ENCODE data around the gene ABCA13. TPM values are rescaled to one million over a fixed set of nuclear protein-coding genes. Genes with fewer than 3 reads are reported as not detected.
"Not testable (repeated sequence)": the region's sequence is repeated elsewhere in the genome, so short reads cannot be mapped to it uniquely, and the experiment has no call there.

ABCA13 gene
- total and polyA plus RNA-seq, 2 experiments from 2014 or later = 0.11 TPM; not detected in 1

DNA sequence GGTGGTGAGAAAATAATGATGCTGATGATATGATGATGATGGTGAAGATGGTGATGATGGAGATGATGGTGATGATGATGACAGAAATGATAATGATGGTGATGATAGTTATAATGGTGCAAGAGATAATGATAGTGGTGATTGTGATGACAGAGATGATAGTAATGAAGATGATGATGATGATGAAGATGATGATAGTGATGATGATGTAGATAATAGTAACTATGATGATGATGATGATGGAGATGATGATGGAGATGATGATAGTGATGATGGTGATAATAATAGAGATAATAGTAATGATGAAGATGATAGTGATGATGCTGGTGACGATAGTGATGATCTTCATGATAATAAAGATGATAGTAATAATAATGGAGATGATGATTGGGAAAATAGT is 22.2 kb downstream of the ABCA13 start:
- in situ Hi-C loops (cut with MboI) = no loop called here
- no peaks in the 10 kb centered on the region for H3K4me1 ChIP-seq (ENCODE audit: insufficient read depth)
- DNase-seq = no peak
- no peak overlapping the region for H2AFZ ChIP-seq
- no peaks in the 10 kb centered on the region for H3K9me3 ChIP-seq (ENCODE audit: low read depth)
- no peak overlapping the region for H3K27ac ChIP-seq
- no peaks in the 10 kb centered on the region for H3K9me2 ChIP-seq (ENCODE audit: insufficient read depth)
- no peaks in the 10 kb centered on the region for H3K79me2 ChIP-seq (ENCODE audit: insufficient read depth)
- peaks cover 10% of the 10 kb centered on the region for H3K27me3 ChIP-seq (replicated peaks; ENCODE audit: insufficient read depth)
- H4K20me1 ChIP-seq (ENCODE audit: insufficient read depth) = no peaks in the 10 kb centered on the region
- H3K9ac ChIP-seq = no peak overlapping the region
- no peak overlapping the region for H3K4me2 ChIP-seq (ENCODE audit: unreplicated experiment)
- TF ChIP-seq EZH2phosphoT487 (IDR thresholded peaks at IDR 0.05; ENCODE audit: insufficient read depth, low read depth) = no peak
- no peak for TF ChIP-seq EZH2 (IDR thresholded peaks at IDR 0.05; ENCODE audit: insufficient read depth, poor library complexity, severe bottlenecking)
- H3K36me3 ChIP-seq (ENCODE audit: low read depth) = no peaks in the 10 kb centered on the region
- WGBS, 2 experiments (ENCODE audit: low coverage in 1 of 2, low lambda C conversion rate in 2 of 2, missing lambda C conversion rate in 2 of 2) = 0% methylated on average over 1 of the region's 1 CpG
- H3F3A ChIP-seq (ENCODE audit: insufficient read depth) = no peaks in the 10 kb centered on the region
- H3K4me3 ChIP-seq = no peak overlapping the region

DNA sequence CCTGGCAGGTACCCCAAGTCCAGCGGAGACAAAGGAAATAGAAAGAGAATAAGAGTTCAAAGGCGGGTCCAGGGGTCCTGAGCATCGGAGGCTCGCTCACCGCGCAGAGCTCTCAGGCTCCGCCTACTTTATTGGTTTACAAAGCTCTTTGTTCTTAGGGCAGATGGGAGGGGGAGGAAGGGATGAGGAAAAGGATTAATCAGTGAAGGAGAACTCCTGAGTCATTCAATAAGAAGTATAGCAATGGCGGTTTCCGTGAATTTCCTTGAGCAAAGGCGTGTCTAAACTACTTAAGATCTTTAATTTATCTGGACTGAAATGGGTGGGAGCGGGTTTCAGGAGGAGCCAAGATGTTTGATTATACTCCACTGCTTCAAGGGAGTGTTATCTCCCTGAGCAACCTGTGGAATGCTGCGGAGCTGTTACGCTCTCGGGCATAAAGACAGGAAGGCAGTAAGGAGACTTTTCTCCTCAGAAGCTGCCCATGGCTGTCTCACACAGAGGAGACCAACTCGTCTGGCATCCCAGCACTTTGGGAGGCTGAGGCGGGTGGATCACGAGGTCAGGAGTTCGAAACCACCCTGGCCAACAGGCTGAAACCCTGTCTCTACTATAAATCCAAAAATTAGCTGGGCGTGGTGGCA is 29.8 kb downstream of the ABCA13 start:
- H3K27ac ChIP-seq; H2AFZ ChIP-seq; DNase-seq; H4K20me1 ChIP-seq (ENCODE audit: insufficient read depth); H3K4me1 ChIP-seq (ENCODE audit: insufficient read depth); in situ Hi-C loops (cut with MboI); H3K9me3 ChIP-seq (ENCODE audit: low read depth); H3K4me3 ChIP-seq; H3K79me2 ChIP-seq (ENCODE audit: insufficient read depth); H3K4me2 ChIP-seq (ENCODE audit: unreplicated experiment); H3K9ac ChIP-seq; H3K9me2 ChIP-seq (ENCODE audit: insufficient read depth); H3K36me3 ChIP-seq (ENCODE audit: low read depth); H3F3A ChIP-seq (ENCODE audit: insufficient read depth): not testable (repeated sequence)
- H3K27me3 ChIP-seq (replicated peaks; ENCODE audit: insufficient read depth) = peaks cover 22% of the 10 kb centered on the region
- 59 to 66% methylated on average over 19 of the region's 19 CpGs for WGBS, 2 experiments (ENCODE audit: low coverage in 1 of 2, low lambda C conversion rate in 2 of 2, missing lambda C conversion rate in 2 of 2)

DNA sequence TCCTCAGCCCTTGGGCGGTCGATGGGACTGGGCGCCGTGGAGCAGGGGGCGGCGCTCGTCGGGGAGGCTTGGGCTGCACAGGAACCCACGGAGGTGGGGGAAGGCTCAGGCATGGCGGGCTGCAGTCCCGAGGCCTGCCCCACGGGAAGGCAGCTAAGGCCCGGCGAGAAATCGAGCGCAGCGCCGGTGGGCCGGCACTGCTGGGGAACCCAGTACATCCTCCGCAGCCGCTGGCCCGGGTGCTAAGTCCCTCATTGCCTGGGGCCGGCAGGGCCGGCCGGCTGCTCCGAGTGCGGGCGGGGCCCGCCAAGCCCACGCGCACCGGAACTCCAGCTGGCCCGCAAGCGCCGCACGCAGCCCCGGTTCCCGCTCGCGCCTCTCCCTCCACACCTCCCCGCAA is 31.7 kb downstream of the ABCA13 start:
- 92% methylated on average over 12 to 40 of the region's 41 CpGs for WGBS, 2 experiments (ENCODE audit: low coverage in 1 of 2, low lambda C conversion rate in 2 of 2, missing lambda C conversion rate in 2 of 2)
- DNase-seq; H3K4me3 ChIP-seq; H3F3A ChIP-seq (ENCODE audit: insufficient read depth); H3K79me2 ChIP-seq (ENCODE audit: insufficient read depth); in situ Hi-C loops (cut with MboI); H3K36me3 ChIP-seq (ENCODE audit: low read depth); H3K4me2 ChIP-seq (ENCODE audit: unreplicated experiment); H3K4me1 ChIP-seq (ENCODE audit: insufficient read depth); H3K9me3 ChIP-seq (ENCODE audit: low read depth); H3K9ac ChIP-seq; H4K20me1 ChIP-seq (ENCODE audit: insufficient read depth); H2AFZ ChIP-seq; H3K27ac ChIP-seq; H3K9me2 ChIP-seq (ENCODE audit: insufficient read depth): not testable (repeated sequence)
- H3K27me3 ChIP-seq (replicated peaks; ENCODE audit: insufficient read depth) = peaks cover 16% of the 10 kb centered on the region

DNA sequence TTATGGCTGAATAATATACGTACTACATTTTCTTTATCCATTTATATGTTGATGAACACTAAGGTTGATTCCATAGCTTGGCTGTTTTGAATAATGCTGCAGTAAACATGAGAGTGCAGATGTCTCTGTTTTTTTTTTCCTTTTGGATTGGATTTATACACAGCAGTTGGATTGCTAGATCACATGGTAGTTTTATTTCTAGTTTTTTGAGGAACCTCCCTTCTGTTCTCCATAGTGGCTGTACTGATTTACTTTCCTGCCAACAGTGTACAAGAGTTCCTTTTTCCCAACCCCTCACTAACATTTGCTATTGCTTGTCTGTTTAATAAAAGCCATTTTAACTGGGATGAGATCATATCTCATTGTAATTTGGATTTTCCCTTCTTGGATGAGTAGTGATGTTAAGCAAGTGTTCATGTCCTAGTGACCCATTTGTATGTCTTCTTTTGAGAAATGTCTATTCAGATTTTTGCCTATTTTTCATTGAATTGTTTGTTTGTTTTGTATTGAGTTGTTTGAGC is 36.0 kb downstream of the ABCA13 start:
- TF ChIP-seq EZH2 (IDR thresholded peaks at IDR 0.05; ENCODE audit: insufficient read depth, poor library complexity, severe bottlenecking) (no peak), EZH2phosphoT487 (IDR thresholded peaks at IDR 0.05; ENCODE audit: insufficient read depth, low read depth) (no peak)
- Histone ChIP-seq H3K9ac (no peak overlapping the region), H3K27me3 (replicated peaks; ENCODE audit: insufficient read depth) (no peaks in the 10 kb centered on the region), H3K27ac (no peak overlapping the region), H3K4me1 (ENCODE audit: insufficient read depth) (no peaks in the 10 kb centered on the region), H3K36me3 (ENCODE audit: low read depth) (no peaks in the 10 kb centered on the region), H3K9me2 (ENCODE audit: insufficient read depth) (no peaks in the 10 kb centered on the region), H3K9me3 (ENCODE audit: low read depth) (no peaks in the 10 kb centered on the region), H3K4me2 (ENCODE audit: unreplicated experiment) (no peak overlapping the region), H4K20me1 (ENCODE audit: insufficient read depth) (no peaks in the 10 kb centered on the region), H2AFZ (no peak overlapping the region), H3K79me2 (ENCODE audit: insufficient read depth) (no peaks in the 10 kb centered on the region), H3F3A (ENCODE audit: insufficient read depth) (no peaks in the 10 kb centered on the region), H3K4me3 (no peak overlapping the region)
- in situ Hi-C loops (cut with MboI) = no loop called here
- WGBS, 2 experiments (ENCODE audit: low coverage in 1 of 2, low lambda C conversion rate in 2 of 2, missing lambda C conversion rate in 2 of 2) = 8 to 13% methylated on average over 1 of the region's 1 CpG
- DNase-seq = no peak

Measured in GM23248 (cell line).